RWPE1 (cell line): ENCODE results near the gene LHFPL6.

Source experiments
- CTCF ChIA-PET: fragments of 350-600 bp; sonication (Branson Sonifier 250); formaldehyde crosslinking; extraction: SDS; loops from one replicate; lab custom pipeline; 2021; lab: Yijun Ruan, JAX
- POLR2A ChIA-PET: fragments of 400-600 bp; formaldehyde crosslinking; extraction: SDS; loops from one replicate; lab custom pipeline; 2020; ENCODE audit warnings: antibody characterized with exemption; ENCODE audit not compliant: low non-redundant PET; lab: Yijun Ruan, JAX
- DNase-seq: peaks from one replicate; pipeline ENCODE4 v3.0.0; 2012; ENCODE audit warnings: low spot score
- H3K27ac ChIP-seq: fragments of 450-650 bp; 2 replicates; pipeline ENCODE4 v1.5.1; 2017
- CTCF ChIP-seq: fragments of 450-650 bp; conservative IDR thresholded peaks from 2 replicates; pipeline ENCODE4 v1.5.1; 2017; ENCODE audit warnings: low read depth, mild to moderate bottlenecking

LHFPL6 gene

DNA sequence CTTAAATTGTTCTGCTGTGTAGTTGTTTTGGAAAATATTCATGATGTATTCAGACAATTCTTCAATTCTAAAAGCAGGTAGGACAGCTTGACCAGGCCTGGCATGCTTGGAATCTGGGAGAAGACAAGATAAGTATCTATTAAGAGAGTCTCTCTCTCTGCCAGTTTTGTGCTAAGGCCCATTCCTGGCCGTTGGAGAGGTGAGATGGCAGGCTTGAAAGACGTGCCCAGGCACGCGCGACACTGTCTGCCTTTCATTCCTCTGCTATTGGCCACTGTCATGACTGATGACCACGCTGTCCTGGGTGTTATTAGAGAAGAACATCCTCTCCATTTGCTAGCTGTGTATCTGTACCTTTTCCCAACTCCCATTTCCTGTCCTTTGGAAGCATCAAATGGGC, 90.3 kb downstream of the LHFPL6 start:
- peak overlapping the region; percentile 60 for H3K27ac ChIP-seq
- ChIA-PET CTCF (interaction anchor here (0.6 kb wide), 1 partner anchor 69 kb away, joined by 3 read pairs; no protein-coding TSS in a partner anchor), POLR2A (no interaction called here)
- DNase-seq: peak; percentile 54
- TF ChIP-seq CTCF: no peak

DNA sequence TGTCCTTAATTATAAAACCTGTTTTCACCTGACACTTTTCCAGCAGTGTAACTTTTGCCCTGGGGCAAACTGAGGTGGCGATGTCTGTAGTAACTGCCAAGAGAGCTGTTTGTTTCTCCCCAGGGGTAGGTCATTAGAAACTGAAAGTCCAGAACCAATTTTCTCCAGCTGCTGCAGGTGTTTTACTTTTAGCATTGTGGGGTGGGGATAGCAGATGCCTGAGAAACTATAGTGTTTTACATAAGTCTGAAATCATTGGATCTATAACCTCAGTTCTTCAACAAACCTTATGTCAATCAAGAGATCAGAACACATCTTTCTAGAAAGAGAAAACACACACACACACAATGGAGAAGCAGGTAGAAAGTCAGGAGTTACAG, 92.7 kb downstream of the LHFPL6 start:
- no peak for TF ChIP-seq CTCF
- ChIA-PET POLR2A (no interaction called here), CTCF (interaction anchor here (0.6 kb wide), 1 partner anchor 98 kb away, joined by 3 read pairs; no protein-coding TSS in a partner anchor)
- peak; percentile 43 for DNase-seq
- H3K27ac ChIP-seq: no peak overlapping the region

DNA sequence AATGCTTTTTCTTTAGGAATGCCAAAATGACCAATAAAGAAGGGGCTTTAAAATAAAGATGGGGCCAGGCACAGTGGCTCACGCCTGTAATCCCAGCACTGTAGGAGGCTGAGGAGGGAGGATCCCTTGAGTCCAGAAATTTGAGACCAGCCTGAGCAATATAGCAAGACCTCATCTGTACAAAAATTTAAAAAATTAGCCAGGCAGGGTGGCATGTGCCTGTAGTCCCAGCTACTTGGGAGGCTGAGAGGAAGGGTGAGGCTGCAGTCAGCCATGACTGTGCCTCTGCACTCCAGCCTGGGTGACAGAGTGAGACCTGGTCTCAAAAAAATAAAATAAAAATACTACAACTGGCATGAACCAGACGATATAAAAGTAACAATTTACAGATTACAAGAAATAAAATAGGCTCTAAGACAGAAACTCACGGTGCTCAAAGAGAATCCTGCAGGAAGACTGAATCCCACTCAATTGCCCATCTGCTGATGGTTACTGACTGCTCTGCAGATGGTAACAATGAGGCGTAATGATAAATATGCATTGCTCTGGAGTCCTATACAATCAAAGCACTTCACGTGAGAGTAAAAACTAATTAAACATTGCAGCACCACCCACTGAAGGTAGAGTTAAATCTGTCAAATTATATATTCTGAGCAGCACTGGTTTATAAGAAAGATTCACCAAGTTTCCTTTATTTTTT, 93.2 kb downstream of the LHFPL6 start:
- TF ChIP-seq CTCF: no peak
- DNase-seq: no peak
- peak overlapping the region; percentile 50 for H3K27ac ChIP-seq
- ChIA-PET CTCF (interaction anchor here (0.6 kb wide), 2 partner anchors 13 to 97 kb away, joined by 3 read pairs; no protein-coding TSS in a partner anchor), POLR2A (no interaction called here)

- TF ChIP-seq CTCF: no peak
- POLR2A ChIA-PET: no interaction called here
- H3K27ac ChIP-seq: peak overlapping the region; percentile 72
- CTCF ChIA-PET: interaction anchor here (0.5 to 1.1 kb wide), 2 partner anchors 8 to 109 kb away, joined by 3 to 5 read pairs; no protein-coding TSS in a partner anchor
- DNase-seq: peak; percentile 69
Measured at GRCh38 chr13:39506559-39507390, 96.2 kb downstream of the LHFPL6 start.

GRCh38 chr13:39505151-39505550, 97.8 kb downstream of the LHFPL6 start:
- no peak for TF ChIP-seq CTCF
- no peak for DNase-seq
- CTCF ChIA-PET: no interaction called here
- H3K27ac ChIP-seq: no peak overlapping the region
- POLR2A ChIA-PET: no interaction called here

GRCh38 chr13:39503048-39503447, 99.9 kb downstream of the LHFPL6 start:
- no peak for DNase-seq
- CTCF ChIA-PET: interaction anchor here (0.6 kb wide), 1 partner anchor 25 kb away, joined by 4 read pairs; no protein-coding TSS in a partner anchor
- POLR2A ChIA-PET: no interaction called here
- H3K27ac ChIP-seq: no peak overlapping the region
- TF ChIP-seq CTCF: no peak
